ENCODE measurements around the gene ADNP. TPM values are rescaled to one million over a fixed set of nuclear protein-coding genes. Genes with fewer than 3 reads are reported as not detected.

The ADNP gene
- total RNA-seq, 1 donor, result 23.5 TPM

- peaks cover 84% of the 10 kb centered on the region for H3K79me2 ChIP-seq (ENCODE audit: insufficient read depth, low read length)
- peaks cover 59% of the 10 kb centered on the region for H4K20me1 ChIP-seq (ENCODE audit: insufficient read depth, low read length)
- peaks cover 81% of the 10 kb centered on the region for H3K36me3 ChIP-seq (ENCODE audit: insufficient read depth, low read length)
- no peak overlapping the region for H2AFZ ChIP-seq (ENCODE audit: low read length)
- H3K4me1 ChIP-seq (ENCODE audit: insufficient read depth, low read length), result no peaks in the 10 kb centered on the region
- no peaks in the 10 kb centered on the region for H3K27me3 ChIP-seq (ENCODE audit: insufficient read depth, low read length)
- no peaks in the 10 kb centered on the region for H3K9me3 ChIP-seq (ENCODE audit: low read depth, low read length)
- H3K4me2 ChIP-seq (ENCODE audit: insufficient read depth, low read length), result no peak overlapping the region
- H3K27ac ChIP-seq (ENCODE audit: low read depth, low read length), result no peak overlapping the region
- no peak for TF ChIP-seq CTCF (IDR thresholded peaks at IDR 0.05; ENCODE audit: extremely low read depth, low read depth, low read length)
- no peak for DNase-seq (ENCODE audit: insufficient read length, low spot score, missing footprints)
- H3K4me3 ChIP-seq (ENCODE audit: insufficient read depth, low read length), result no peak overlapping the region
Measured at GRCh38 chr20:50895111-50895830, 36.0 kb downstream of the ADNP start.

- no peak for TF ChIP-seq CTCF (IDR thresholded peaks at IDR 0.05; ENCODE audit: extremely low read depth, low read depth, low read length)
- Histone ChIP-seq H3K27ac (ENCODE audit: low read depth, low read length) (no peak overlapping the region), H3K4me1 (ENCODE audit: insufficient read depth, low read length) (no peaks in the 10 kb centered on the region), H3K27me3 (ENCODE audit: insufficient read depth, low read length) (no peaks in the 10 kb centered on the region), H3K9me3 (ENCODE audit: low read depth, low read length) (no peaks in the 10 kb centered on the region), H3K79me2 (ENCODE audit: insufficient read depth, low read length) (peaks cover 74% of the 10 kb centered on the region), H2AFZ (ENCODE audit: low read length) (no peak overlapping the region), H4K20me1 (ENCODE audit: insufficient read depth, low read length) (peaks cover 61% of the 10 kb centered on the region), H3K4me2 (ENCODE audit: insufficient read depth, low read length) (no peak overlapping the region), H3K36me3 (ENCODE audit: insufficient read depth, low read length) (peaks cover 80% of the 10 kb centered on the region), H3K4me3 (ENCODE audit: insufficient read depth, low read length) (no peak overlapping the region)
- no peak for DNase-seq (ENCODE audit: insufficient read length, low spot score, missing footprints)
Measured at GRCh38 chr20:50893620-50894019, 37.6 kb downstream of the ADNP start.

GRCh38 chr20:50892394-50892793, 38.8 kb downstream of the ADNP start:
- Histone ChIP-seq H4K20me1 (ENCODE audit: insufficient read depth, low read length) (peaks cover 55% of the 10 kb centered on the region), H3K27me3 (ENCODE audit: insufficient read depth, low read length) (no peaks in the 10 kb centered on the region), H3K4me3 (ENCODE audit: insufficient read depth, low read length) (no peak overlapping the region), H3K9me3 (ENCODE audit: low read depth, low read length) (no peaks in the 10 kb centered on the region), H3K27ac (ENCODE audit: low read depth, low read length) (no peak overlapping the region), H3K79me2 (ENCODE audit: insufficient read depth, low read length) (peaks cover 62% of the 10 kb centered on the region), H3K4me1 (ENCODE audit: insufficient read depth, low read length) (no peaks in the 10 kb centered on the region), H3K4me2 (ENCODE audit: insufficient read depth, low read length) (no peak overlapping the region), H2AFZ (ENCODE audit: low read length) (no peak overlapping the region), H3K36me3 (ENCODE audit: insufficient read depth, low read length) (peaks cover 77% of the 10 kb centered on the region)
- no peak for DNase-seq (ENCODE audit: insufficient read length, low spot score, missing footprints)
- TF ChIP-seq CTCF (IDR thresholded peaks at IDR 0.05; ENCODE audit: extremely low read depth, low read depth, low read length), result no peak

GRCh38 chr20:50891138-50891537, 40.1 kb downstream of the ADNP start:
- DNase-seq (ENCODE audit: insufficient read length, low spot score, missing footprints), result no peak
- Histone ChIP-seq H3K79me2 (ENCODE audit: insufficient read depth, low read length) (peaks cover 51% of the 10 kb centered on the region), H3K4me3 (ENCODE audit: insufficient read depth, low read length) (no peak overlapping the region), H2AFZ (ENCODE audit: low read length) (no peak overlapping the region), H4K20me1 (ENCODE audit: insufficient read depth, low read length) (peaks cover 56% of the 10 kb centered on the region), H3K9me3 (ENCODE audit: low read depth, low read length) (no peaks in the 10 kb centered on the region), H3K27me3 (ENCODE audit: insufficient read depth, low read length) (no peaks in the 10 kb centered on the region), H3K36me3 (ENCODE audit: insufficient read depth, low read length) (peaks cover 69% of the 10 kb centered on the region), H3K4me1 (ENCODE audit: insufficient read depth, low read length) (no peaks in the 10 kb centered on the region), H3K4me2 (ENCODE audit: insufficient read depth, low read length) (no peak overlapping the region), H3K27ac (ENCODE audit: low read depth, low read length) (no peak overlapping the region)
- no peak for TF ChIP-seq CTCF (IDR thresholded peaks at IDR 0.05; ENCODE audit: extremely low read depth, low read depth, low read length)
